ENCODE results near the gene UBD.

The UBD gene

DNA sequence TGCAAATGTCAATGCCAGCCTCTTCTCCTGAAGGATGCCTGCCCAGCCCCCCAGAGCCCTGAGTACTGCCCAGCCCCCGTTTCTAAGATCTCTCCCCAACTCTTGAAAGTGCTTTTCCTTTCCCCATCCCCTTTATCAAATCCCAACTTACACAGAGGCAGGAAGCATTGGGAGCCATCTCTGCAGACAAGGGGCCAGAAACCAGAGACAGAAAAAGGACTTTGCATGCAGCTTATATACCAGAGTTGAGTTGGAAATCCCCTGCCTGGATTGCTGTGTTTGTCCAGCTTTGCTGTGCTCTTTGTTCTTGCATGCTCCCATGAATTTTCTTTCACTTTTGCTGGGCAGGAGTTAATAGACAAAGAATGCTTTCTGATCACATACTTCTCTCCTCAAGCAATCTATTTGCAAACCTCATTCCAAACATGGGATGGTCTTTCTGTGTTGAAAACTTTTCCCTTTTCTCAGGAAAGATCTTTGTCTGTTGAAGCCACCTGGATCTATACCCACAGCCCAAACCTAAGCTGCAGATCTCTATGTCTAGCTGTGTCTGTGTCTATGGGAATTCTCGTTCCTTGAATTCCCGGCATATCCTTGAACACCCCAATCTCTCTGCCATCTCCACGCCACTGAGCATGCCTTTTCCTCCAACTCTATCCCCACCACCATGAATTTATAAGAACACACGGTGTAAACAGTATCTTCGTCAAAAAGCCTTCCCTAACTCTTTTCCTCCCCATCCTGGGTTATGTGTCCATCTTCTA lies at the start of gene UBD:
UBD (minus strand) TSS at position 209 of the 764 bp plus-strand sequence; CDS start at position 178, 31 bp downstream.
- no peak for DNase-seq

DNA sequence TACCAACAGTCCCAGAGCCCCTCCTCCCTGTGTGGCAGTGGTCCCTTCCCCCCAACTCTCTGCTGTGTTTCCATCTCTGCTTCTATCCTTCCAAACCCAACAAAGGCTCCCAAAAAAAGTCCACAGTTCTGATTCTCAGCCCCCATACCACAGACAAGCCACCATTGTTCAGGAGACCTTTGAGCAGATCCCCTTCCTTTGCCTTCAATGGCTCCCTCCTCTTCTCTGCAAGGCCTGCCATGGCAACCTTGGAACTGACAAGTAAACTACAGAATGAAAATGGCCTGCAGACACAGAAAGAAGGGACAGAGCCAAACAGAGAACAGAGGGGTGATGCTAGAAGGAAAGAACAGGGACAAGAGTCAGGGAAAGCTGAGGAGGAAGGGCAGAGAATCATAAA lies 48.6 kb upstream of the UBD start:
- no peak for DNase-seq

DNA sequence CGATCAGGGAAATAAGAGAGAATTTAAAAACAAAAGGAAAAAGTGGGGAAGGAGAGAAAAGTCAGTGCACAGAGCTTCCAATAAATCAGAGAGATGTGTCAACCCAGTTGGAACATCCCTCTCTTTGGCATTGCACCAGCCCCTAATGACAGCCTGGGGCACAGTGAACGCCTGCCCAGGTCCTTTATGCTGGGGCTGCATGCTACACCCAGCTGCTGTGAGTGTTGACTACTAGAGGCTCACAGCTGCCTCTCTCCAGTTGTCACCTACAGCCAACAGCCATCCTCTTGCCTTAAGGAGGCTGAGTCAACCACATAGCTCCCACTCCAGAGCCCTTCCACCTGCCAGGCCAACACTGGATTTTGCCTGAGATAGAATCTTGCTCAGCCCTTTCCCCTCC lies 44.4 kb upstream of the UBD start:
- DNase-seq: no peak

DNA sequence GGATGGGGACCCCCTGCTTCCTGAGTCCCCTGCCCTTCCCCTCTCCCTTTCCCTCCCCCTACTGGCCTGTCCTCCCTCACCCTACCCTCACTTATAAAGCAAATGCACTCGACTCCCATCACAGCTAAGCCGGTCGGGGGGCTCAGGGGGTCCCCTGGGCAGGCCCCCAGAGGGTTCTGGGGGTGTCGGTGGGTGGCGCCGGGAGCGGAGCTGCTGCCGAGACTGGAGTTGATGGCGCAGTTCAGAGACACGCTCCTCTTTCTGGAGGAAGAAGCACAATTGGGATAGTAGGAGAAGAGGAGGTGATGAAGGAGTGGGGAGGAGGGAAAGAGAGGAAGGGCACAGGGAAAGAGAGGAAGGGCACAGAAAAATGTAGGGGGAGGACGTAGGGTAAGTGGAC lies 43.9 kb upstream of the UBD start:
- DNase-seq: no peak

DNA sequence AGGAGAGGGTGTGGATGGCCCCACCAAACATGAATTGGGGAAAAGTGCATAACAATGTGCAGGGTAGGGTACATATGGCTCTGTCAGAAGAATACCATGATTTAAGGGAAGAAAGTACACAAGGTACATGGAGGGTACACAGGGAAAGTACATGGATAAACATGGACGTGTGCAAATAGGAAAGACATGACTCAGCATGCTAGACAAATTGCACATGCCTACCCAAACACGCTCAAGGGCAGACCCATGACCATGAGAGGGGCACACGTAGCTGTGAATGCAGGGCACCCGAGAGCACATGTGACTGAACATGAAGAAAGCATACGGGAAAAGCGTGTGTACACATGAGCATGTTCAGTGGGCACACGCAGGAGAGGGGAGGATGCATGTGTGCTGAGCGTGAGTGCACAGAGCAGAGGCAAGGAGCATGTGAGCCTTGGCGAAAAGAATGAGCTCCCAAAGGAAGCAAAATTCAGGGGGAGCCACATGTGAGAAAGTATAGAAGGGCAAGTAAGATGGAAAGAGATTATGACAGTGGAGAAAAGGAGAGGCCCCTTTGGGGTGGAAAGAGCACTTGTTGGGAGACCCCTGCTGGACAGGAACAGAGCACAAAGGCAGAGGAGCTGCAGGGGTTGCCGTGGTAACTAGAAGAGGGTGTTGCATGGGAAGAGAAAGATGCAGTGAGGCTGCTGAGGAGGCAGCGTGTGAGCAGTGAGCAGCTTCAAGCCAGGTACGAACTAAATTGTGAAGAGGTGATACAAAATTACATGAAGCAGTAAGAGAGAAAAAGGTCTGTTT lies 43.2 kb upstream of the UBD start:
- DNase-seq: no peak

DNA sequence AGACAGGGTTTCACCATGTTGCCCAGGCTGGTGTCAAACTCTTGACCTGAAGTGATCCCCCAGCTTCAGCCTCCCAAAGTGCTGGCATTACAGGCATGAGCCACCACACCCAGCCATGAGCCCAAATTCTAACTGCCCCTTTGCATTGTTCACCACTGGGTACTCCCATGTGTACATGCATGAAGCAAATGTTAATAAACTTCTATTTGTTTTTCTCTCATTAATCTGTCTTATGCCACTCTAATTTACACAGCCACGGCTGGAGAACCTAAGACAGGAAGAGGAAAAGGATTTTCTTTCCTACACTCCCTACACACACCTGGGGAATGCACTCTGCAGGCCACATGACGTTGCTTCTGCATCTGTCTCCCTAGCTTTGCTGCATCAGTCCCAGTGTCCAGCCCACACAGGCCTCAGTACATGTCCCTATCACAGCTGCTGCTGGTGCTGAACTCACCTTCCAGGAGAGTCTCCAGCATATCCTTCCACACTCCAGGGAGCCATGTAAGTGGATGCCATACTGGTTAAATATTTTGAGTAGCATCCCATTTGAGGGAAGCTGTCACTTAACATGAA lies 38.7 kb upstream of the UBD start:
- no peak for DNase-seq

DNA sequence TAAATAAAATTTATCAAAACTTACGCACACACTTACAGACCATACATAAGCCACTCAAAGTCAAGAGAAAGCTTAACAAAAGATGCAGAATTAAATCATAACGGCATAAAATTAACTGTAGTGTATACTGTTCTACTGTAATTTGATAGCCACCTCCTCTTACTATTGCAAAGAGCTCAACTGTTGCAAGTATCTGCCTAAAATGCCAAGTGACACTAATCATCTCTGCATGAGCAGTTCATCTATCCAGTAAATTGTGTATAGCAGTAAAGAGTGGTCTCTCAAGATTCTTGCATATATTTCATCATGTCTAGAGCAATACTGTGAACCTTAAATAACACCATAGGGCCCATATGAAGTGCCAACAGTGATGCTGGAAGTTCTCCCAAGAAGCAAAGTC lies 37.7 kb upstream of the UBD start:
- DNase-seq: no peak

DNA sequence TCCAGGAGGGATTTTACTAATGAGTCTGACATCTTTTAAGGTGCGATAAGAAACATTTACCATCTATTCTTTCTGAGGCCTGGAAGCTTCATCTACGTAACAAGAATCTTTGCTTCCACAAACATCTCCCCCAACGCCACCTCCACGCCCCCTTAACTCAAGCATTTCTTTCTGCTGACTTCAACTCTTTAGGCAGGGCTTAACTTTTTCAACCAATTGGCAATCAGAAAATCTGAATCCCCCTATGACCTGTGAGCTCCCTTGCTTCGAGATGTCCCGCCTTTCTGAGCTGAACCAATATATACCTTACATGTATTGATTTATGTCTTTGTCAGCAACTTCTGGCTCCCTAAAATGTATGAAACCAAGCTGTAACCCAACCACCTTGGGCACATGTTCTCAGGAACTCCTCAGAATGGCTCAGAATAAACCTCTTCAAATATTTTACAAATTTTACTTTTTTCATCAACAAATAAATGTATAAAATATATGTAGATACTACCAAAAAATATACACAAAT lies 36.9 kb upstream of the UBD start:
- no peak for DNase-seq

DNA sequence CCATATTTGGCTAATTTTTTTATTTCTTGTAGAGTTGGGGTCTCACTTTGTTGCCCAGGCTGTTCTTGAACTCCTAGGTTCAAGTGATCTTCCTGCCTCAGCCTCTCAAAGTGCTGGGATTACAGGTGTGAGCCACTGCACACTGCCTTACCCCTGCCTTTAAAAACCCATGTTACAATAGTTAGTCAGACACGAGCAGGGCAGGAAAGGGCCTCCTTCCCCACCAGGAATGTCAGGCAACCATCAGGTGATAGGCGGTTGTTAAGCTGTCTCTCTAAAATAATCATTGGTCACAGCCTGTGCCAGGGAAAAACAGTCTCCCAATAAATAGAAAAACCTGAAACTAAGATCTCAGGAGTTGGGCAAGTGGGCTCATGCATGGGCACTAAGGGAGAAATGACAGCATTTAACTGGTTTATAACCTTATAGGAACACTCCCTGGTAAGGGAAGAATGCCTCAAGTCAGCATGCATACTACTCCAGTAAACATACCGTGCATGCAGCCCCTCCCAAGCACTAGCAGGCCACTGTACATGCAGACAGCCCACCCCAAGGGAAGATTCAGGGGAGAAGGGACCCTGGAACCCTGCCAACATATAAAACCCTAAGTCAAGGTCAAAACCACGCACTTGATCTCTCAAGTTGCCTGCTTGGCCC lies 33.8 kb upstream of the UBD start:
- DNase-seq: no peak

DNA sequence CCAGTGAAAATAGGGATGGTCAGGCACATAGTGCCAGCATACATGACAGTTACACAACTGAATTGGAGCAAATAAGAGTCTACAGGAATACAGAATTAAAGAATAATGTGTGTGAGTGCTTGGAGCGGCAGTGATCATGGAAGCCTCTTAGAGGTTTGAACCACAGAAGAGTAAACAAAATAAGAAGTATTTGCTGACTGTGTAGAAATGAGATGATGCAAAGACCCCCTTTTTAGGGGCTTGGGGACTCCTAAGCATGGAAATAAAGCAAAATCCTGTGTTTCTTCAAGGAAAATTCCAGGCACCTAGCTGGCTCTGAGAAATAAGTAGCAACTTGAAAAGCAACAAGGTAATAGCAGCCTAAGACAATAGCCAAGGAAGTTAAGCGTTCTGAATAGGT lies 32.1 kb upstream of the UBD start:
- no peak for DNase-seq

DNA sequence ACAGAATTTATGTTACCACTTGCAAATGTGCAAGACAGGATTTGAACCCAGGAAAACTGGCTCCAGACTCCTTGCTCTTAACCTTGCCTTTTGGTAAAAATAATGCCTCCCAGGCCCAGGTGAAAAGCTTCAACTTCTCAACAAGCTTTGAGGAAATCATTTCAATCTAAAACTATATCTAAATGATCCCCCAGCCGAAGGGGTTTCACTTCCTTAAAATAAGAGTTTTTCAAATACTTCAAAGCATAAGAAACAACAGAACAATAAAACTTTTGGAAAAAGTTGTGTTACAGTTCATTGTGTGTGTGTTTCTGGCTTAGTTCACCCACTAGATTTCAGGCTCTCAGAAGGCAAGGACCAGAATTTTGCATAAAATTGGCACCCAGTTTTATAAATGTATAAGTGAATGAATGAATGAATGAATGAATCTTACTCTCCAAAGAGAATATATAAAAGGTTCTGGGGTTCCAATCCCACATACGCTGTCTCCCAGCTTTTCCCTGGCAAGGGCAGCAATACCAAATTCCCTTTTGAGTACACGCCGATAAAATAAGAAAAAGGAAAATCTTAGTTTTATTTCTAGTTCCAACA lies 30.8 kb upstream of the UBD start:
- no peak for DNase-seq

DNA sequence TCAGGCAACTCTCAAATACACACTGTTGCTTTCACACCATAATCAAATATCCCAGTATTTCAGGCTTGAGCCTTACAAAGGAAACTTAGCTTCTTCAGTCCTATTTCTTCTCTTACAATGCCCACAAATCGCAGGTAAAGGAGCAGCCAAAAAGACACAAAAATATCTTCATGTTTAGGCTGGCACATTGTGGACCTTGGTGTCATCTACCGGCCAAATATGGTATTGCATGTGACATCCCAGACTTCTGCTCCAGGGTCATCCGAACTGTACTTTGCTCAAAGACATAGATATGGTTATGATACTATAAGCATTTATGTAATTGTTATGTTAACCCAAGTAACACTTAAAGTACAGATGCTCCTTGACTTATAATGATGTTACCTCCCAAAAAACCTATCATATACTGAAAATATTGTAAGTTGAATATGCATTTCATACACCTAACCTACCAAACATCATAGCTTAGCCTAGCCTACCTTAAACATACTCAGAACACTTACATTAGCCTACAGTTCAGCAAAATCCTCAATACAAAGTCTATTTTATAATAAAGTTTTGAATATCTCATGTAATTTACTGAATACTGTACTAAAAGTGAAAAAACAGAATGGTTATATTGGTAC lies 30.0 kb upstream of the UBD start:
- peak; percentile 45 to 65 for DNase-seq

DNA sequence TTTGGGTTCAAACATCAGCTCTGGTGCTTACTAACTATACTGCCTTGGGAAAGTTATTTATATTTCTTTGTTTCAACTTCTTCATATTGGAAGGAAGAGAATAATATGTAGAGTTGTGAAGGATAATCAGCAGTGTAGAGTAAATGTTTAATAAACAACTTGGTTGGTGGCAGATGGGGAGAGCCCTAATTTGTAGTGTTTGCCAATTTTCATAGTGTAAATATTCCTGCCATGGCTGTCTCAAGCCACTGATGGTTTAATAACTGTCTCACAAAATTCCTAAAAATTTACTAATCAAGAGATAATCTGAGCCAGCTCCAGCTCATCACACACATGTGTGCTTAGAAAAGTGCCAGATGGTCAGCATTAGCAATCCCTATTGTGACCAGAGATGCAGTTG lies 25.3 kb upstream of the UBD start, which contains the start of gene OR2H2:
OR2H2 (plus strand) TSS at position 301 of the 400 bp plus-strand sequence. CDS start 2,824 bp downstream, outside the sequence.
- no peak for DNase-seq

DNA sequence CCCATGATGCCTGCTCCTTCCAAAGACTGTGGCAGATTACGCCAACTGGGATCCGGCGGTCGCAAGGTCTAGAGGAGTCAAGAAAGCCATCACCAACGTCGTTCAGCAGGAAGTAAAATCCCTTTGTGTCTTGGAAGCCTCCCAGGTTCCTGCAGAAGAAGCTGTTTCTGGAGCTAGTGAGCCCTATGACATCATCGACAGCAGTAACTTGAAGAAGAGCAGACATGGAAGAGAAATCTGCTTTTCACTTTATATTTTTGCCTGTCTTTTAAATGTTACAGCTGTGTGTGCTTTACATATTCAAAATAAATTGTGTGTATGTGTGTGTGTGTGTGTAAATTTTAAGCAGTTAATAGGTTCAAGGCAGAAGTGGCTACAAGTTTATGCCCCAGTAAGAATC lies 18.0 kb upstream of the UBD start:
- no peak for DNase-seq

DNA sequence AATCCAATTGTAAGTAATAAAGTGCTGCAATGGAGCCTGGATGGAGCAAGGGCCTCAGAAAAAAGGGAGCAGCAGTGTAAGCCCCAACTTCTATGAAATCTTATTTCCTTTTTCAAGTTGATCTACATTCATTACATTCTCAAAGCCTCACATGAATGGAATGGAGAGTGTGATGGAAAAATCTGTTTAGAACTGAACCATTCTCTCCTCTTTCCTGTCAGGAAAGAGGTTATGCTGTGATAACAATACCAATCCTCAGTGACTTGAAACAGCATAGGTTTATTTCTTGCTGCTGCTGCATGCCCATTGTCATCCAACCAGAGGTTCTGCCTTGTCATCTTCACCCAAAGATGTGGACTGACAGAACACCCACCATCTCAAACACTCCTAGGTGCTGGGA lies 16.5 kb upstream of the UBD start:
- no peak for DNase-seq

DNA sequence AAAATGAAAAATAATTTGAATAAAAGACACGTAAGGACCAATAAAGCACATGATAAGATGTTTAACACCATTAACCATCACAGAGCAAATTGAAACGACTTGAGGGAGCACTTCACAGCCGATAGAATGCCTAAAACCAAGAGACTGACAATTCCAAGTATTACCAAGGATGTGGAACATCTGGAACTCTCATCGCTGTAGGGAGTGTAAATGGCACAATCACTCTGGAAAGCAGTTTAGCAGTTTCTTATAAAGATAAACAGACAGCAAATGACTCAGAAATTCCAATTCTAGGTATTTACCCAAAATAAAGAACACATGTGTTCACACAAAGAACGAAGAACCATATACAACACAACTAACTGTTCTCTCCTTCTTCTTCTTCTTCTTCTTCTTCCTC lies 8.5 kb upstream of the UBD start:
- no peak for DNase-seq

DNA sequence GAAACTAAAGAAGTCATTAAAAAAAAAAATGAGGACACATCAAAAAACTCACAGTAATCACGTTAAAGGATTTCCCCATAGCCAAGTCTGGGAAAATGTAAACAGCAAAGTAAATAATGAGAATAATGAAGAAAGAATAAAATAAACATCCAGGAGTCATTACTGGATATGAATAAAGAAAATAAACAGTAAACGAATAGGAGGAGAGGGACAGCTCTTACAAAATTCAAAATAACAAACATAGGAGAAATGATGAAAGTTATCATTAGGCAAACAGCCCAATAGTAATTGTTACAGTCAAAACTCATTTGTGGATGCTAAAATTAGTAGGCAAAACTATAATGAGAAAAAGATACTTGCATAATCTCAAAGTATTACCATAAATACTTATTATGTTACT lies 8.0 kb upstream of the UBD start:
- DNase-seq: no peak

DNA sequence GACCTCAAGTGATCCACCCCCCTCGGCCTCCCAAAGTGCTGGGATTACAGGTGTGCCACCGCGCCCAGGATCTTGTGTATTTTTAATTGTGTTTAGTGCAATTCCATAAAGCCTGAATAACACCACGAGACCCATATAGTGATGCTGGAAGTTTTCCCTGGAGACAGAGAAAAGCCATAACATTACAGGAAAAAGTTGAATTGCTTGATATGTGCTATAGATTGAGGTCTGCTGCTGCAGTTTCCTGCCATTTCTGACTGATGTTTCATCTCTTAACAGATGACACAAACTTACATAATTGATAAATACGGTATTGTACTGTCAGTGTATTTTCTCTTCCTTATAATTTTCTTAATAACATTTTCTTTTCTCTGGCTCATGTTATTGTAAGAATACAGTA lies 7.3 kb upstream of the UBD start:
- no peak for DNase-seq

DNA sequence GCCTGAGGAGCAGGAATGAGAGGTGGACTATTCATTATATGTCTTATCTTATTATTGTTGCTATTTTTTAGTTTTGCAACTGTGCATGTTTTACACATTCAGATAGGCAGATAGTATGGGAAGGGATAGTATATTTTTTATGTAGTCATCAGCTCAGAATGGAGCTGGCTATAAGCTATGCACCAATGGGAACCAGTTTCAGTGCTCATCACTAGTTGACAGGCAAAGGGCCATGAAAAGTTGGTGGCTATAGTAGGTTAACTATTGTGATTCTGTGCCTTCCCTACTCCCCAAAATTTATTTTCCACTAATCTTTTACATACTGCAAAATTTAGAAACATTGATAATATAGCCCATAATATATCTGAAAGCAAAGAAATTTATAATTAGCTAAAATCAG lies 5.3 kb upstream of the UBD start:
- no peak for DNase-seq

DNA sequence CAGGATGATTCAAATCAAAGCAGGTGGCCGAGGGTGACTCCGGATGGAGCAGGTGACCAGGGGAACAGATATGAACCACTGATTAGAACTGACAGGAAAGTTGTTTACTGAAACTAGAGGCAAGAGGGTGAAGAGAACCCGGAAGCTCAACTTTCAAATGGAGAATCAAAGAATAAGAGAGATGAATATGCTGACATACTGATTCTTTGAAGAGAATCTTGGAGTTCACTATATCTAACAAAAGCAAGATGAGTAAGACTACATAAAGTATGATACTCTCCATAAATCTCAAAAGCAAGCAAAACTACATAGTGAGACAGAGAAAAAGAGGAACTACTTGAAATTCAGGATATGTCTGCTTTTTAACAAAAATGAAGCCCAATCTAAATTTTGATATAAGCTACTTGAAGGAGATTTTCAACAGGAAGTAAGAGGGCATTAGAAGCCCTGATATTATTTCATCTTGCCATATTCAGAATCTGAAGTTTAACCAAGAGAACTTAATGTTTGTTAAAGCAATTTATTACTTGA lies 4.0 kb upstream of the UBD start:
- no peak for DNase-seq

DNA sequence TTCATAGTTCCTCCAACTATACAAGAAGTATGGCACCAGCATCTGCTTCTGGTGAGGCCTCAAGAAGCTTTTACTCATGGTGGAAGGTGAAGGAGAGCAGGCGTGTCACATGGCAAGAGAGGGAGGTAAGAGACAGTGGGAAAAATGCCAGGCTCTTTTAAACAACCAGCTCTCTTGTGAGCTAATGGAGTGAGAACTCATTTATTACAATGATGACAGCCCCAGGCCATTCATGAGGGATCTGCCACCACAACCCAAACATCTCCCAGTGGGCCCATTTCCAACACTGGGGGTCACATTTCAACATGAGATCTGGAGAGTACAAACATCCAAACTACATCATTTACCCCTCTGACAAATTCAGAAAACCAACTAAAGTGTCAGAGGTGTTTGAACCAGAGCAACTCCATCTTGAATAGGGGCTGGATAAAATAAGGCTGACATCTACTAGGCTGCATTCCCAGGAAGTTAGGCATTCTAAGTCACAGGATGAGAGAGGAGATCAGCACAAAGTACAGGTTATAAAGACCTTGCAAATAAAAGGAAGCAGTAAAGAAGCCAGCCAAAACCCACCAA lies 2.2 kb upstream of the UBD start:
- DNase-seq: no peak

DNA sequence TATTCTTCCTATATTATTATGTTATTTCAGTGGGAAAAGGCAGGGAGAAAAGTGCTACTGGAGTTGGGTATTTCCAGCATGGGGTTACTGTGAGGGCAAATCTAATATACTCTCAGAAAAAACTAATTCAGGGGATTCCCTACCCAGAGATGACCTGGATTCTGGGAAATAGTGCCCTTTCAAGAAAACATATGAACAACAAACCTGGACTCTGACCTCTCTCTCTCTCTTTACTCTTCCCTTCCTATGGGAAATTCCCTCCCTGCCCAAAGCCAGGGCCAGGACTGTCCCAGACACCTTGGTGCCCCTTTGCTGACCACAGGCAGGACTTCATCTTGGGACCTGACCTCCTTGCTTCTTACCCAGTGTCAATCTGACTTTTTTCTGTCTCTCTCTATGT lies 1.6 kb upstream of the UBD start:
- no peak for DNase-seq

Measured in CD4-positive, alpha-beta T cell treated with Interleukin-1 beta for 1 hour (primary cell).